Common myeloid progenitor, CD34-positive (primary cell): ENCODE data around the gene VTA1.

Experiments
- CTCF ChIA-PET: fragments of 350-600 bp; sonication (Branson Sonifier 250); formaldehyde crosslinking; loops from one replicate; lab custom pipeline; 2021; ENCODE audit warnings: antibody characterized with exemption; lab: Charles Lee
- POLR2A ChIA-PET: fragments of 350-600 bp; sonication (Branson Sonifier 250); formaldehyde crosslinking; loops from one replicate; lab custom pipeline; 2021; ENCODE audit warnings: antibody characterized with exemption; lab: Charles Lee
- DNase-seq, 3 donors: peaks; one replicate each; pipeline versions ENCODE4 v3.0.0 to v3.0.0-alpha.2; 2013
- H3K27ac ChIP-seq, 2 experiments: 1 replicate in 1 of 2; 2 replicates in 1 of 2; pipeline ENCODE4 v1.7.0; 2013; ENCODE audit warnings: inconsistent platforms in 2 of 2, low read length in 2 of 2, mild to moderate bottlenecking in 2 of 2, low read depth in 1 of 2, moderate library complexity in 1 of 2; ENCODE audit not compliant: severe bottlenecking in 2 of 2, insufficient read depth in 1 of 2, poor library complexity in 1 of 2
- H3K27me3 ChIP-seq, 5 experiments: replicated peaks in 2 of 5; 1 replicate in 3 of 5; 2 replicates in 2 of 5; pipeline versions ENCODE4 v1.6.1 to v1.7.0; 2013; ENCODE audit warnings: low read length in 4 of 5, mild to moderate bottlenecking in 2 of 5, moderate library complexity in 2 of 5, inconsistent platforms in 1 of 5; ENCODE audit not compliant: insufficient read depth in 5 of 5, control insufficient read depth in 4 of 5
- H3K36me3 ChIP-seq, 4 experiments: 1 replicate in 2 of 4; 2 replicates in 2 of 4; pipeline versions ENCODE4 v1.6.1 to v1.7.0; 2013; ENCODE audit warnings: low read length in 3 of 4, control low read depth in 1 of 4, mild to moderate bottlenecking in 1 of 4; ENCODE audit not compliant: control insufficient read depth in 4 of 4, insufficient read depth in 4 of 4
- H3K4me1 ChIP-seq, 4 experiments: 1 replicate in 3 of 4; 2 replicates in 1 of 4; pipeline versions ENCODE4 v1.6.1 to v1.7.1; 2013; ENCODE audit warnings: low read length in 3 of 4, mild to moderate bottlenecking in 3 of 4, control low read depth in 1 of 4, inconsistent platforms in 1 of 4, moderate library complexity in 1 of 4; ENCODE audit not compliant: control insufficient read depth in 4 of 4, insufficient read depth in 4 of 4; ENCODE audit errors: control extremely low read depth in 1 of 4
- H3K4me3 ChIP-seq, 7 experiments: 1 replicate in 4 of 7; 2 replicates in 3 of 7; pipeline versions ENCODE4 v1.5.1 to v1.7.0; 2013; ENCODE audit warnings: mild to moderate bottlenecking in 7 of 7, low read length in 6 of 7, moderate library complexity in 6 of 7, inconsistent platforms in 2 of 7, low read depth in 2 of 7, control low read depth in 1 of 7; ENCODE audit not compliant: insufficient read depth in 4 of 7, control insufficient read depth in 1 of 7; ENCODE audit errors: extremely low read depth in 1 of 7
- H3K9me3 ChIP-seq, 5 experiments: 1 replicate in 4 of 5; 2 replicates in 1 of 5; pipeline versions ENCODE4 v1.6.1 to v1.7.1; 2013; ENCODE audit warnings: low read length in 4 of 5, mild to moderate bottlenecking in 2 of 5, inconsistent platforms in 1 of 5, low read depth in 1 of 5, moderate library complexity in 1 of 5; ENCODE audit not compliant: control insufficient read depth in 4 of 5, insufficient read depth in 2 of 5; ENCODE audit errors: control extremely low read depth in 1 of 5
- WGBS: methylation state at CpG from one replicate; pipeline ENCODE4 v1.1.5; 2013; ENCODE audit not compliant: insufficient coverage; 5-methylcytosine and 5-hydroxymethylcytosine counted together

Gene VTA1

DNA sequence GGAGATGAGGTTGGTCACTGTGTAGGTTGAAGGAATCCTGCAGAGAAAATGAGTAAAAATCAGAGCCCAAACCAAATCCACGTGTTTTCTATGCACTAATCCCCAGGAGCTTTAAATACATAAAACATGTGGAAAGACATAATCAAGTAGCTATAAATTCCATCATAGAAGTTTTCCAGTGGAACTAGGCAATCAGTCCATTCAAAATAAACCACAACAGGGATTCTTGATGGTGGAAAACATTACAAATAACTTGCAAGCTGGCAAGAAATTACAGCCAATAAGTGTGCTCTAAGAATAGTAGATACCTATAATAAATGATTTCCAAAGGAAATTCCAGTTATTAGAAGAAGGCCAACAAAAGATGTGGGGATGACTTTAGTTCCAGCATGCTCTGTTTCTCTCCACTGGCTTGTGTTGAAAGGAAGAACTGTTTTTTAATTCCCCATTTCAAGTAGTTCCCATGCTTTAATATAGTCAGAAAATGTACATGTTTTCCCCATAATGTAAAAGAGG, 104.9 kb downstream of the VTA1 start:
- CTCF ChIA-PET = interaction anchor here (0.7 to 0.8 kb wide), 2 partner anchors 10 to 88 kb away, joined by 3 read pairs; no protein-coding TSS in a partner anchor

DNA sequence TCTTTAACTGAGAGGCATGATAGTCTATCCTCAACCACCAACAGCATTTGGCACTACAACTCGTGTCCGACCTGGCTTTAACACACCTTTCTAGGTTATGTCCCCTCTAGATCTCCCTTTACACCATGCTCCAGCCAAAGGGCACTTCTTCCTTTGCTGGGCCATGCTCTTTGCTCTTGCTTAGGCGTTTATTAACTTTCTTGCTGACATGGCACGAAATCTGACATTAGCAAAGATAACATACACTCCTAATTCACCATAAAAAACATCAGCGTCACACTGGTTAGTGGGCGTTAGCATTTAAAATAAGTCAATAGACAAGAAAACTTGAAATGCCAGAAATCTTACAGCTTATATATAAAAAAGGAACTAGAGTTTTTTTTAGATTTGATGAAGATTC, 107.5 kb downstream of the VTA1 start:
- no peak overlapping the region for H3K4me3 ChIP-seq
- CTCF ChIA-PET = interaction anchor here (0.8 to 1.3 kb wide), 3 partner anchors 11 to 22 kb away, joined by 3 to 5 read pairs (median 3); no protein-coding TSS in a partner anchor
- H3K36me3 ChIP-seq = no peaks in the 10 kb centered on the region
- H3K27me3 ChIP-seq = no peaks in the 10 kb centered on the region
- no peaks in the 10 kb centered on the region for H3K9me3 ChIP-seq
- peaks cover 3 to 8% (median 6%) of the 10 kb centered on the region in 4 experiments for H3K4me1 ChIP-seq
- DNase-seq = no peak
- 94% methylated on average over 3 of the region's 6 CpGs for WGBS
- POLR2A ChIA-PET = no interaction called here
- no peak overlapping the region for H3K27ac ChIP-seq

More for the DNA sequence above, 104.9 kb downstream of the VTA1 start:
- Histone ChIP-seq H3K36me3 (no peaks in the 10 kb centered on the region), H3K27ac (no peak overlapping the region), H3K4me3 (no peak overlapping the region), H3K27me3 (no peaks in the 10 kb centered on the region), H3K9me3 (no peaks in the 10 kb centered on the region), H3K4me1 (peaks cover 3 to 8% (median 6%) of the 10 kb centered on the region in 4 experiments)
- DNase-seq = no peak
- no CpG with 5 or more reads among the region's 1 CpG for WGBS
- POLR2A ChIA-PET = no interaction called here

DNA sequence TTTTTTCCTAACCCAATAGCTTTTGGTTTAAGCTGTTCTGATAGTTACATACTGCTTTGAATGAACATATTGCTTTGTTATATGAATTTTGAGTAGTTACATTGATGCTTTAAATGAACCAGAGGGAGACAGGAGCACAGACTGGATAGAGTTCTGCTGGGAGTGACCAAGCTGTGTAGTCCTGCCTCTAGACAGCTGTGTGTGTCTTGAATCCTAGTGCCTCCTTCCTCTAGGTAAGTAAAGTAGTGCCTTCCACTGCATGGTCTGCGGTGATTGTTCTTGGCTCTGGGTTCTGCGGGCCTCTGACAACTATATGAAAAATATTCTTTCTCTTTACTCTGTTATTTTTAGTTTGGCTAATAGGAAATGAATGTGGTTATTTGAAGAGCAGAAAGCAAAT, 108.7 kb downstream of the VTA1 start:
- Histone ChIP-seq H3K4me3 (peak overlapping the region in 1 of 7 experiments; percentile 40), H3K27ac (no peak overlapping the region), H3K4me1 (peaks cover 3 to 8% (median 6%) of the 10 kb centered on the region in 4 experiments), H3K36me3 (no peaks in the 10 kb centered on the region), H3K27me3 (no peaks in the 10 kb centered on the region), H3K9me3 (no peaks in the 10 kb centered on the region)
- POLR2A ChIA-PET = interaction anchor here (0.6 kb wide), 2 partner anchors 33 to 48 kb away, joined by 3 read pairs; no protein-coding TSS in a partner anchor
- peak in 2 of 3 donors; percentile 21 to 23 for DNase-seq
- no CpG with 5 or more reads among the region's 2 CpGs for WGBS
- CTCF ChIA-PET = interaction anchor here (1.3 kb wide), 1 partner anchor 23 kb away, joined by 5 read pairs; no protein-coding TSS in a partner anchor

DNA sequence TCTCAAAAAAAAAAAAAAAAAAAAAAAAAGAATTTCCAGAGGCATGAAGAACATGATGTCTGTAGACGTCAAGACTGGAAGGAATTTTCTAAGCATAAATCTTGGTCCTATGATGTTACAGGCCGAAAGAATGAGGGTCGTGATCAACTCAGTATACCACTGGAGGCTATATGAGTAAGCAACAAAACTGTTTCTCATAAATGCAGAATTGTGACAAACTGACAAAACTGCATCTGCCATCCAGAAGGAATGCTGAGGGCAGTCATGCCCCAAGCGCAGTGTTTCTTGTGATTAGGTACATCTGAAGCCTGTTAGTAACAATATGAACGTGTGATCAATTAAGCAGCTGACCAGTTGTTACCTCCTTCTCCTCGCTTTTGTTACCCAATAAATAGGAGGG, 111.2 kb downstream of the VTA1 start:
- Histone ChIP-seq H3K27ac (no peak overlapping the region), H3K27me3 (no peaks in the 10 kb centered on the region), H3K4me1 (peaks cover 3 to 8% (median 6%) of the 10 kb centered on the region in 4 experiments), H3K9me3 (peaks cover 0 to 1% (median 0%) of the 10 kb centered on the region in 5 experiments), H3K36me3 (no peaks in the 10 kb centered on the region), H3K4me3 (no peak overlapping the region)
- ChIA-PET CTCF (no interaction called here), POLR2A (no interaction called here)
- DNase-seq = no peak
- WGBS = 98% methylated on average over 5 of the region's 6 CpGs

DNA sequence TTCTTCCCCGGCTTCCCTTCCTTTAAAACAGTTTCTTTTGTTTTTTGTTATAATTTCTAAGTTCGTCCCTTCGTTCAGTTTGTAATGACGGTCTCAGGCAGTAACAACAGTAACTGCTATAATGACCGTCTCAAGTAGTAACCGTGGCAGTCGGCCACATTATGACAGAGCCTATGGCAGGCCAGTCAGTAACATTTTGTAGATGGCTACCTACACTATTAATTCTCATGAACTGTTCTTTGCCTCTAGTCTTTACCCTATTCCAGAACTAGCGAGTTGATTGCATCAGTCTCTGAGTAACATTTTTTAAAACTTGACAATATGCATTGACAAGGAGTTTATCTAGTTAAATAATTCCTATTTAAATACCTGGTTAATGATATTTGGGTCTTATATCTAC, 111.7 kb downstream of the VTA1 start:
- Histone ChIP-seq H3K4me3 (no peak overlapping the region), H3K4me1 (peaks cover 3 to 8% (median 6%) of the 10 kb centered on the region in 4 experiments), H3K9me3 (peaks cover 0 to 1% (median 0%) of the 10 kb centered on the region in 5 experiments), H3K27ac (no peak overlapping the region), H3K36me3 (no peaks in the 10 kb centered on the region), H3K27me3 (no peaks in the 10 kb centered on the region)
- WGBS = 93% methylated on average over 6 of the region's 8 CpGs
- POLR2A ChIA-PET = no interaction called here
- DNase-seq = no peak
- CTCF ChIA-PET = no interaction called here

DNA sequence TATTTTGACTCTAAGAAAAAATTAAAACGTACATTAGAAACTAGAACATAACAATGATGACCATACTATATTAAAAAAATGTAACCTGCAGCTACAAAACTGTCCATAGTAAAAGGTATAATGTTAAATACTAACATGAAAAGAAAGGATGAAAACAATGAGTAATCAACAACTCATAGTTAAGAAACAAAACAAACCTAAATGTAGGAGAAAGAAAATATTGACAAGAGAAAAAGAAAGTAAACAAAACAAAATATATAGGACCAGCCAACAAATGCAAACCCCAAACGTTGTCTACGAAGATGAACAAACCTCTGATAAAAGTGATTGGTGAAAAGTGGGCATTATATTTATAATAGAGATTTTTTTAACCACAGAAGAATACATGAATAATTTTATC, 113.7 kb downstream of the VTA1 start:
- Histone ChIP-seq H3K4me3 (no peak overlapping the region), H3K9me3 (peaks cover 0 to 1% (median 0%) of the 10 kb centered on the region in 5 experiments), H3K4me1 (peaks cover 3 to 5% (median 3%) of the 10 kb centered on the region in 4 experiments), H3K27me3 (no peaks in the 10 kb centered on the region), H3K36me3 (no peaks in the 10 kb centered on the region), H3K27ac (no peak overlapping the region)
- POLR2A ChIA-PET = no interaction called here
- no peak for DNase-seq
- CTCF ChIA-PET = no interaction called here
- no CpG with 5 or more reads among the region's 3 CpGs for WGBS

DNA sequence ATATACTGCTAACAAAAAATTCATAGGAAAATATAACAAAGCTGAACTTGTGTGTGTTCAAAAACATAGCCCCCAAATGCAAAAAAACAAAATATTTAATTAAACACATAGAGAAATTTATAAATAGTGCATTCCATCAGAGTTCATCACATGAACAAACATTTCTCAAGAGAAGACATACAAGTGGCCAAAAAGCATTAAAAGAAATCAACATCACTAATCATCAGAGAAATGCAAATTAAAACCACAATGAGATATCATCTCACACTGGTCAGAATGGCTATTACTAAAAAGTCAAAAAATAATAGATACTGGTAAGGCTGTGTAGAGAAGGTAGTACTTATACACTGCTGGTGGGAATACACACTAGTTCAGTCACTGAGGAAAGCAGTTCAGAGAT, 115.2 kb downstream of the VTA1 start:
- ChIA-PET POLR2A (no interaction called here), CTCF (no interaction called here)

More for the DNA sequence above, 115.2 kb downstream of the VTA1 start:
- H3K4me1 ChIP-seq = no peaks in the 10 kb centered on the region
- no peak for DNase-seq
- H3K36me3 ChIP-seq = no peaks in the 10 kb centered on the region
- no peaks in the 10 kb centered on the region for H3K27me3 ChIP-seq
- H3K27ac ChIP-seq = no peak overlapping the region
- H3K4me3 ChIP-seq = no peak overlapping the region
- peaks cover 0 to 1% (median 0%) of the 10 kb centered on the region in 5 experiments for H3K9me3 ChIP-seq
